Progenitor cell of endocrine pancreas (in vitro differentiated cells): ENCODE data around the gene IPCEF1. TPM values are rescaled to one million over a fixed set of nuclear protein-coding genes. Genes with fewer than 3 reads are reported as not detected.

Experiments used
- DNase-seq: peaks from one replicate; pipeline ENCODE4 v3.0.0; 2021; ENCODE audit warnings: low spot score; ENCODE audit not compliant: unreplicated experiment
- H3K27ac Mint-ChIP-seq: 2 replicates; pipeline ENCODE4 v1.8.0; 2021; ENCODE audit warnings: mild to moderate bottlenecking, moderate library complexity, mixed read lengths
- H3K27me3 Mint-ChIP-seq: 2 replicates; pipeline ENCODE4 v1.8.0; 2021; ENCODE audit warnings: mixed read lengths
- H3K36me3 Mint-ChIP-seq: 2 replicates; pipeline ENCODE4 v1.8.0; 2022; ENCODE audit warnings: mixed read lengths; ENCODE audit not compliant: insufficient read depth
- H3K4me1 Mint-ChIP-seq: 2 replicates; pipeline ENCODE4 v1.8.0; 2021; ENCODE audit warnings: low read depth, mixed read lengths
- H3K4me3 Mint-ChIP-seq: 2 replicates; pipeline ENCODE4 v1.8.0; 2021; ENCODE audit warnings: low read depth, mild to moderate bottlenecking, moderate library complexity, mixed read lengths
- H3K9me3 Mint-ChIP-seq: 2 replicates; pipeline ENCODE4 v1.8.0; 2021; ENCODE audit warnings: low read depth, mixed read lengths
- total RNA-seq: library from RNA; stranded (reverse); gene quantifications from 2 replicates; pipeline ENCODE4 v1.2.1, GENCODE V29; 2021
- TF ChIP-seq, protein P1 (sequence below): fragments of 200-600 bp; sonication (generic); IDR thresholded peaks from one replicate; pipeline ENCODE4 v1.5.0; 2021; ENCODE audit warnings: antibody characterized with exemption, mild to moderate bottlenecking; ENCODE audit not compliant: unreplicated experiment

IPCEF1 gene
- total RNA-seq, 1 donor from 2014 or later, result 0.77 TPM

DNA sequence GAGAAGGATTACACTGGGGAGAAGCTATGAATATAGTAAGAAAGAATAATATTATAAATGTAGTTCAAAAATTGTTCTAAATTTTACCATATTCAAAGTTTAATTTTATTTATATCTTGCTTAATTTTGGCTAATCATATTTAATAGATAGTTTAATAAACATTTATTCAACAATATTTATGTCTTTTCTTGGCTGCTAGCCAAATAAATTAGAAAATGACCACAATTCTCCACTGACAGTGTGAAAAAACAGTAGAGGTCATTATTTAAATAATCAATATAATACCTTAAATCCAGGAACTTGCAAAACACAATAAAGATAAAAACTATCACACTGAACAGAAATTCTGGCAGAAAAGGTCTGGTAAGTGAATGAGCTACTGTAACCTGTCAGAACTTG lies 145.9 kb downstream of the IPCEF1 start:
- no peak for DNase-seq
- Mint-ChIP-seq H3K27me3 (no peaks in the 10 kb centered on the region), H3K4me1 (no peaks in the 10 kb centered on the region), H3K27ac (no peak overlapping the region), H3K36me3 (no peaks in the 10 kb centered on the region), H3K9me3 (no peaks in the 10 kb centered on the region), H3K4me3 (no peak overlapping the region)
- TF ChIP-seq, protein P1, sequence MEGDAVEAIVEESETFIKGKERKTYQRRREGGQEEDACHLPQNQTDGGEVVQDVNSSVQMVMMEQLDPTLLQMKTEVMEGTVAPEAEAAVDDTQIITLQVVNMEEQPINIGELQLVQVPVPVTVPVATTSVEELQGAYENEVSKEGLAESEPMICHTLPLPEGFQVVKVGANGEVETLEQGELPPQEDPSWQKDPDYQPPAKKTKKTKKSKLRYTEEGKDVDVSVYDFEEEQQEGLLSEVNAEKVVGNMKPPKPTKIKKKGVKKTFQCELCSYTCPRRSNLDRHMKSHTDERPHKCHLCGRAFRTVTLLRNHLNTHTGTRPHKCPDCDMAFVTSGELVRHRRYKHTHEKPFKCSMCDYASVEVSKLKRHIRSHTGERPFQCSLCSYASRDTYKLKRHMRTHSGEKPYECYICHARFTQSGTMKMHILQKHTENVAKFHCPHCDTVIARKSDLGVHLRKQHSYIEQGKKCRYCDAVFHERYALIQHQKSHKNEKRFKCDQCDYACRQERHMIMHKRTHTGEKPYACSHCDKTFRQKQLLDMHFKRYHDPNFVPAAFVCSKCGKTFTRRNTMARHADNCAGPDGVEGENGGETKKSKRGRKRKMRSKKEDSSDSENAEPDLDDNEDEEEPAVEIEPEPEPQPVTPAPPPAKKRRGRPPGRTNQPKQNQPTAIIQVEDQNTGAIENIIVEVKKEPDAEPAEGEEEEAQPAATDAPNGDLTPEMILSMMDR, result no peak

DNA sequence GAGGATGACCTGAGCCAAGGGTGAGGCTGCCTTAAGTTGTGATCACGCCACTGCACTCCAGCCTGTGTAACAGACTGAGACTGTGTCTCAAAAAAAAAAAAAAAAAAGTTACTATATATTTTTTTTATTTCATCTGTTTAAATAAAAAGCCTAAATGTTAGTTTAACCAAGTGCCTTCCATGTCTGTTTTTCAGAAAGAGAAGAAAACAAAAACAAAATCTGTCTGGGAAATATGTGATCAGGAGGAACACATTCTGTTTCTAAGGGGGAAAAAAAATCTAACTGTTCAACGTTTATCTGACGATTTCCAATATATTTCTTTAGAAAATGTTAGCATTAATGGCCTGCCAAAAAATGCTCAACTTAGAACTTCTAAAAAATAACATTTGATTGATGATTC lies 147.0 kb downstream of the IPCEF1 start:
- Mint-ChIP-seq H3K36me3 (no peaks in the 10 kb centered on the region), H3K27me3 (no peaks in the 10 kb centered on the region), H3K4me3 (no peak overlapping the region), H3K9me3 (no peaks in the 10 kb centered on the region), H3K4me1 (no peaks in the 10 kb centered on the region), H3K27ac (no peak overlapping the region)
- TF ChIP-seq, protein P1, result no peak
- no peak for DNase-seq

DNA sequence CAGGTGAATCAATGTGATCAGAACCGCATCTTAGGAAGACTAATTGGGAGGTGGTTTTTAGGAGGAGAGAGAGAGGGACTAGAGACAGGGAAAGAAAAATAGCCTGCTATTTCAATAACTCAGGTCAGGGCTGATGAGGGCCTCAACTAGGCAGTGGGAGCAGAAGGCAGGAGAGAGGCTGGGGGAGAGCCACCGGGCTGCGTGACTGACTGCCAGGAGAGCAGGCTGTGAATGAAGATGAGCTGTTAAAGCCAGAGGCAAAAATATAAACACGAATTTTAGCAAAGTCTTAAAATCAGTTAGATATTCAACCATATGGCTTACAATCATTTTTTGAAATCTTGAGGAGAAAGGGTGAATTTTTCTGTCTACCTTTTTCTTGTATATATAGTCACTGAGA lies 149.6 kb downstream of the IPCEF1 start:
- Mint-ChIP-seq H3K9me3 (no peaks in the 10 kb centered on the region), H3K36me3 (no peaks in the 10 kb centered on the region), H3K4me3 (no peak overlapping the region), H3K27me3 (peaks cover 4% of the 10 kb centered on the region), H3K4me1 (peaks cover 2% of the 10 kb centered on the region), H3K27ac (no peak overlapping the region)
- TF ChIP-seq, protein P1, result no peak
- DNase-seq, result no peak

DNA sequence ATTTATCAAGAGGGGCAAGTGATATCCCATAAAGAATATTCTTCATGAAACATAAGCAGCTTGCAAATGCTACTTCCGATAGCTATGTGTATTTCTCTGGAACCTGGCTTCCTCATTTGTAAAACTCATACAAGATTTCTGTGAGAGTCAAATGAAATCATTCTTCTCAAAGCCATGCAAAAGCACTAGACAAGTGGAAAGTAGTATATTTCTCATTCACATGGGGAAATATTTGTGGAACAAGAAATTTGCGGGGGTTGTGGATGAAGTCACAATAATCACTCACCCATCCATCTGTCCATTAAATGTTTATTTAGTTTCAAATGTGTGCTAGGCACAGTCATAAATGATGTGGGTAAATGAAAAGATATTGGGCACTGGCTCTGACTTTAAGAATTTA lies 150.5 kb downstream of the IPCEF1 start:
- H3K4me3 Mint-ChIP-seq, result no peak overlapping the region
- no peak overlapping the region for H3K27ac Mint-ChIP-seq
- TF ChIP-seq, protein P1, result no peak

DNA sequence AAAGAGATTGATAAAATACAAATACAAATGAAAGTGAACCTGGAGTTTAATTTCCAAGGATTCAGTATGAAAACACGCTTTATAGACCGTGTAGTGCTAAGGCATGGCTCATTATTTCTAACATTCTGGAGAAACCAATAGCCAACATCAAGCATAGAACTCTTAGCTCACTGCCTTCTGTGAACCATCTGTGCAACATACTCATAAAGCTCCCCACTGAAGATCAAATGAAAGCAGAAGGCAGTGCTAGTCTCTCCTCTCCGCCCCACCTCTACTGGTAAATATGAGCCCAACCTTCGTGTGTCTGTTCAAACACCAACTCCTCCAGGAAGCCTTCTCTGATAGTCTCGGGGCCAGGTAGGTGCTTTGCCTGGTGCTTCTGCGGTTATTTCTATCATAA lies 153.6 kb downstream of the IPCEF1 start:
- peaks cover 4% of the 10 kb centered on the region for H3K27me3 Mint-ChIP-seq
- H3K4me3 Mint-ChIP-seq, result no peak overlapping the region
- TF ChIP-seq, protein P1, result no peak
- no peak overlapping the region for H3K27ac Mint-ChIP-seq
- no peak for DNase-seq
- H3K9me3 Mint-ChIP-seq, result no peaks in the 10 kb centered on the region
- H3K4me1 Mint-ChIP-seq, result peaks cover 4% of the 10 kb centered on the region
- no peaks in the 10 kb centered on the region for H3K36me3 Mint-ChIP-seq

More for the DNA sequence above, 150.5 kb downstream of the IPCEF1 start:
- H3K27me3 Mint-ChIP-seq, result peaks cover 4% of the 10 kb centered on the region
- peaks cover 4% of the 10 kb centered on the region for H3K4me1 Mint-ChIP-seq
- no peak for DNase-seq
- H3K9me3 Mint-ChIP-seq, result no peaks in the 10 kb centered on the region
- no peaks in the 10 kb centered on the region for H3K36me3 Mint-ChIP-seq
